Keratinocyte (primary cell): ENCODE results near the gene LAMC3.

Experiments used
- EZH2 ChIP-seq: IDR thresholded peaks from one replicate; pipeline ENCODE4 v1.6.1; 2012; ENCODE audit warnings: inconsistent platforms, mild to moderate bottlenecking, low read length, moderate library complexity
- TF ChIP-seq, protein P1 (sequence below), 3 experiments: IDR thresholded peaks in 1 of 3; conservative IDR thresholded peaks in 1 of 3; optimal IDR thresholded peaks in 1 of 3; 2 replicates in 2 of 3; 3 replicates in 1 of 3; pipeline versions ENCODE3 to v1.5.1; 2011; ENCODE audit warnings: low read length in 3 of 3, mild to moderate bottlenecking in 3 of 3, moderate library complexity in 2 of 3, control low read depth in 1 of 3, inconsistent platforms in 1 of 3; ENCODE audit not compliant: insufficient read depth in 2 of 3; ENCODE audit errors: extremely low read depth in 1 of 3

DNA sequence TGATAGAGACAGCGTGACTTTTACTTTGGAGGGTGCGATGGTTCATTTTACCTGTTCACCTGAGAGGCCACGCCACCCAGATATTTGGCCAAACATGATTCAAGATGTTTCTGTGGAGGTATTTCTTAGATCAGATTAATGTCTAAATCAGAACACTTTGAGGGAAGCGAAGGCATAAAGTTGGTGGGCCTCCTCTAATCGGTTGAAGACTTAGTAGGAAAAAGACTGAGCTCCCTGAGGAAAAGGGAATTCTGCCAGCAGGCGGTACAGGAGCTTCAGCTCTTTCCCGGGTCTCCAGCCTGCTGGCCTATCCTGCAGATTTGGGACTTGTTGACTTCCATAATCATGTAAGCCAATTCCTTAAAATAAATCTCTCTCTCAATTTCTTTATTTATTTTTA is 7.0 kb upstream of the LAMC3 start:
- TF ChIP-seq EZH2 = no peak
- TF ChIP-seq, protein P1, sequence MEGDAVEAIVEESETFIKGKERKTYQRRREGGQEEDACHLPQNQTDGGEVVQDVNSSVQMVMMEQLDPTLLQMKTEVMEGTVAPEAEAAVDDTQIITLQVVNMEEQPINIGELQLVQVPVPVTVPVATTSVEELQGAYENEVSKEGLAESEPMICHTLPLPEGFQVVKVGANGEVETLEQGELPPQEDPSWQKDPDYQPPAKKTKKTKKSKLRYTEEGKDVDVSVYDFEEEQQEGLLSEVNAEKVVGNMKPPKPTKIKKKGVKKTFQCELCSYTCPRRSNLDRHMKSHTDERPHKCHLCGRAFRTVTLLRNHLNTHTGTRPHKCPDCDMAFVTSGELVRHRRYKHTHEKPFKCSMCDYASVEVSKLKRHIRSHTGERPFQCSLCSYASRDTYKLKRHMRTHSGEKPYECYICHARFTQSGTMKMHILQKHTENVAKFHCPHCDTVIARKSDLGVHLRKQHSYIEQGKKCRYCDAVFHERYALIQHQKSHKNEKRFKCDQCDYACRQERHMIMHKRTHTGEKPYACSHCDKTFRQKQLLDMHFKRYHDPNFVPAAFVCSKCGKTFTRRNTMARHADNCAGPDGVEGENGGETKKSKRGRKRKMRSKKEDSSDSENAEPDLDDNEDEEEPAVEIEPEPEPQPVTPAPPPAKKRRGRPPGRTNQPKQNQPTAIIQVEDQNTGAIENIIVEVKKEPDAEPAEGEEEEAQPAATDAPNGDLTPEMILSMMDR (optimal IDR thresholded peaks at IDR 0.05 in 1 of 3, IDR thresholded peaks at IDR 0.05 in 1 of 3, conservative IDR thresholded peaks at IDR 0.05 in 1 of 3; ENCODE audit: extremely low read depth in 1 of 3, insufficient read depth in 2 of 3, low read length in 3 of 3) = no peak
